DMS79 treated with DMSO at 0.1 percent for 48 hours (cell line): Measurements from ENCODE around the gene VSTM2B.
"Not testable (repeated sequence)": the region's sequence is repeated elsewhere in the genome, so short reads cannot be mapped to it uniquely, and the experiment has no call there.

Source experiments
- DNase-seq: peaks from one replicate; lab custom pipeline; 2025; lab: John Stamatoyannopoulos, UW

VSTM2B gene

GRCh38 chr19:29530540-29531457, 5.0 kb downstream of the VSTM2B start:
- no peak for DNase-seq

GRCh38 chr19:29531458-29532025, 5.7 kb downstream of the VSTM2B start:
- DNase-seq: no peak

- no peak for DNase-seq
Observed at GRCh38 chr19:29532097-29532496, 6.3 kb downstream of the VSTM2B start.

GRCh38 chr19:29532956-29533355, 7.2 kb downstream of the VSTM2B start:
- no peak for DNase-seq

GRCh38 chr19:29533578-29534544, 8.1 kb downstream of the VSTM2B start:
- no peak for DNase-seq

- no peak for DNase-seq
Observed at GRCh38 chr19:29535214-29535831, 9.5 kb downstream of the VSTM2B start.

- DNase-seq: no peak
Observed at GRCh38 chr19:29535984-29536508, 10.3 kb downstream of the VSTM2B start.

- no peak for DNase-seq
Observed at GRCh38 chr19:29537181-29537580, 11.4 kb downstream of the VSTM2B start.

- DNase-seq: no peak
Observed at GRCh38 chr19:29537601-29538000, 11.8 kb downstream of the VSTM2B start.

- DNase-seq: no peak
Observed at GRCh38 chr19:29538146-29538545, 12.4 kb downstream of the VSTM2B start.

- DNase-seq: no peak
Observed at GRCh38 chr19:29538651-29539050, 12.9 kb downstream of the VSTM2B start.

- DNase-seq: no peak
Observed at GRCh38 chr19:29539131-29539530, 13.3 kb downstream of the VSTM2B start.

GRCh38 chr19:29539670-29540069, 13.9 kb downstream of the VSTM2B start:
- DNase-seq: no peak

GRCh38 chr19:29540114-29540513, 14.3 kb downstream of the VSTM2B start:
- DNase-seq: no peak

- no peak for DNase-seq
Observed at GRCh38 chr19:29541473-29542253, 15.9 kb downstream of the VSTM2B start.

GRCh38 chr19:29542327-29542726, 16.5 kb downstream of the VSTM2B start:
- no peak for DNase-seq

GRCh38 chr19:29542776-29543175, 17.0 kb downstream of the VSTM2B start:
- DNase-seq: no peak

GRCh38 chr19:29543381-29543780, 17.6 kb downstream of the VSTM2B start:
- no peak for DNase-seq

GRCh38 chr19:29544656-29545360, 19.0 kb downstream of the VSTM2B start:
- DNase-seq: no peak

- not testable (repeated sequence) for DNase-seq
Observed at GRCh38 chr19:29545447-29545846, 19.7 kb downstream of the VSTM2B start.
